Activated T-cell treated with anti-CD3 and anti-CD28 coated beads, Interleukin-2, amount 50 U/mL, for 72 hours (primary cell): Measurements from ENCODE around the gene MYBPH. TPM values are rescaled to one million over a fixed set of nuclear protein-coding genes. Genes with fewer than 3 reads are reported as not detected.

Experiments
- ATAC-seq, 2 donors: fragments of 150-1000 bp; cut with Tn5 transposase; replicated peaks in 1 of 2; 2 replicates each; pipeline ENCODE4 v1.10.0; 2021; ENCODE audit warnings: moderate library complexity in 2 of 2, mild to moderate bottlenecking in 1 of 2
- DNase-seq, 2 donors: peaks; one replicate each; pipeline ENCODE4 v3.0.0; 2021 to 2022; ENCODE audit warnings: mixed read lengths in 1 of 2
- H3K27ac Mint-ChIP-seq: one replicate; pipeline ENCODE4 v1.8.0; 2022; ENCODE audit warnings: mild to moderate bottlenecking, moderate library complexity, mixed read lengths
- H3K27me3 Mint-ChIP-seq: one replicate; pipeline ENCODE4 v1.8.0; 2022; ENCODE audit warnings: low read depth, mixed read lengths
- H3K36me3 Mint-ChIP-seq, 2 donors: one replicate each; pipeline ENCODE4 v1.8.0; 2022; ENCODE audit warnings: mixed read lengths in 2 of 2, mild to moderate bottlenecking in 1 of 2; ENCODE audit not compliant: insufficient read depth in 2 of 2
- H3K4me1 Mint-ChIP-seq: one replicate; pipeline ENCODE4 v1.8.0; 2022; ENCODE audit warnings: low read depth, mixed read lengths
- H3K4me3 Mint-ChIP-seq, 2 donors: one replicate each; pipeline ENCODE4 v1.8.0; 2022; ENCODE audit warnings: mild to moderate bottlenecking in 2 of 2, mixed read lengths in 2 of 2, moderate library complexity in 2 of 2
- H3K9me3 Mint-ChIP-seq, 2 donors: one replicate each; pipeline ENCODE4 v1.8.0; 2022; ENCODE audit warnings: mixed read lengths in 2 of 2
- total RNA-seq, 2 donors: library from RNA; stranded (reverse); gene quantifications; one replicate each; pipeline ENCODE4 v1.2.3, GENCODE V29; 2022

The MYBPH gene
- total RNA-seq, 2 donors from 2014 or later: not detected

- no peaks in the 10 kb centered on the region for H3K36me3 Mint-ChIP-seq
- H3K9me3 Mint-ChIP-seq: no peaks in the 10 kb centered on the region
- no peaks in the 10 kb centered on the region for H3K4me1 Mint-ChIP-seq
- H3K27ac Mint-ChIP-seq: no peak overlapping the region
- peaks cover 3% of the 10 kb centered on the region for H3K27me3 Mint-ChIP-seq
- DNase-seq (no peak), ATAC-seq (no peak)
- H3K4me3 Mint-ChIP-seq: no peak overlapping the region
Measured at GRCh38 chr1:203142124-203142523, 33.5 kb downstream of the MYBPH start.

- no peaks in the 10 kb centered on the region for H3K36me3 Mint-ChIP-seq
- no peak overlapping the region for H3K4me3 Mint-ChIP-seq
- ATAC-seq (no peak), DNase-seq (no peak)
- H3K27ac Mint-ChIP-seq: no peak overlapping the region
- H3K27me3 Mint-ChIP-seq: peaks cover 11% of the 10 kb centered on the region
- H3K9me3 Mint-ChIP-seq: no peaks in the 10 kb centered on the region
- peaks cover 3% of the 10 kb centered on the region for H3K4me1 Mint-ChIP-seq
Measured at GRCh38 chr1:203140743-203141520, 34.7 kb downstream of the MYBPH start.

- ATAC-seq (no peak), DNase-seq (no peak)
- Mint-ChIP-seq H3K4me3 (no peak overlapping the region), H3K9me3 (no peaks in the 10 kb centered on the region), H3K27ac (no peak overlapping the region), H3K4me1 (peaks cover 7% of the 10 kb centered on the region), H3K36me3 (no peaks in the 10 kb centered on the region), H3K27me3 (peaks cover 11% of the 10 kb centered on the region)
Measured at GRCh38 chr1:203139976-203140475, 35.6 kb downstream of the MYBPH start.

GRCh38 chr1:203138066-203138465 is 37.6 kb downstream of the MYBPH start:
- Mint-ChIP-seq H3K36me3 (no peaks in the 10 kb centered on the region), H3K27ac (no peak overlapping the region), H3K4me1 (peaks cover 7% of the 10 kb centered on the region), H3K4me3 (no peak overlapping the region), H3K27me3 (peaks cover 11% of the 10 kb centered on the region), H3K9me3 (no peaks in the 10 kb centered on the region)
- DNase-seq (no peak), ATAC-seq (no peak)

- no peaks in the 10 kb centered on the region for H3K9me3 Mint-ChIP-seq
- no peak overlapping the region for H3K4me3 Mint-ChIP-seq
- DNase-seq (no peak), ATAC-seq (no peak)
- no peak overlapping the region for H3K27ac Mint-ChIP-seq
- H3K4me1 Mint-ChIP-seq: peaks cover 7% of the 10 kb centered on the region
- peaks cover 11% of the 10 kb centered on the region for H3K27me3 Mint-ChIP-seq
- H3K36me3 Mint-ChIP-seq: no peaks in the 10 kb centered on the region
Measured at GRCh38 chr1:203137324-203137723, 38.3 kb downstream of the MYBPH start.

- DNase-seq (no peak), ATAC-seq (no peak)
- Mint-ChIP-seq H3K27me3 (peaks cover 11% of the 10 kb centered on the region), H3K36me3 (no peaks in the 10 kb centered on the region), H3K4me3 (no peak overlapping the region), H3K27ac (no peak overlapping the region), H3K4me1 (peaks cover 7% of the 10 kb centered on the region), H3K9me3 (no peaks in the 10 kb centered on the region)
Measured at GRCh38 chr1:203136409-203137042, 39.1 kb downstream of the MYBPH start.

- Mint-ChIP-seq H3K36me3 (no peaks in the 10 kb centered on the region), H3K9me3 (no peaks in the 10 kb centered on the region), H3K4me3 (no peak overlapping the region), H3K27ac (no peak overlapping the region), H3K4me1 (peaks cover 7% of the 10 kb centered on the region), H3K27me3 (peaks cover 11% of the 10 kb centered on the region)
- DNase-seq (no peak), ATAC-seq (peak in 1 of 2 donors; percentile 64)
Measured at GRCh38 chr1:203135636-203136305, 39.9 kb downstream of the MYBPH start.

GRCh38 chr1:203133970-203134725 is 41.5 kb downstream of the MYBPH start:
- Mint-ChIP-seq H3K27ac (no peak overlapping the region), H3K9me3 (no peaks in the 10 kb centered on the region), H3K4me1 (peaks cover 7% of the 10 kb centered on the region), H3K27me3 (peaks cover 16% of the 10 kb centered on the region), H3K4me3 (no peak overlapping the region), H3K36me3 (no peaks in the 10 kb centered on the region)
- ATAC-seq (no peak), DNase-seq (no peak)

GRCh38 chr1:203131548-203132200 is 44.0 kb downstream of the MYBPH start:
- Mint-ChIP-seq H3K4me1 (peaks cover 21% of the 10 kb centered on the region), H3K36me3 (no peaks in the 10 kb centered on the region), H3K27ac (no peak overlapping the region), H3K27me3 (peaks cover 33% of the 10 kb centered on the region), H3K4me3 (no peak overlapping the region), H3K9me3 (no peaks in the 10 kb centered on the region)
- DNase-seq (no peak), ATAC-seq (no peak)

GRCh38 chr1:203130358-203130985 is 45.2 kb downstream of the MYBPH start:
- Mint-ChIP-seq H3K9me3 (no peaks in the 10 kb centered on the region), H3K27me3 (peaks cover 41% of the 10 kb centered on the region), H3K36me3 (no peaks in the 10 kb centered on the region), H3K4me1 (peaks cover 14% of the 10 kb centered on the region), H3K27ac (no peak overlapping the region), H3K4me3 (no peak overlapping the region)
- DNase-seq: no peak
- no peak for ATAC-seq

GRCh38 chr1:203129501-203130231 is 46.0 kb downstream of the MYBPH start:
- H3K27me3 Mint-ChIP-seq: peaks cover 43% of the 10 kb centered on the region
- H3K36me3 Mint-ChIP-seq: no peaks in the 10 kb centered on the region
- peaks cover 14% of the 10 kb centered on the region for H3K4me1 Mint-ChIP-seq
- DNase-seq (no peak), ATAC-seq (no peak)
- H3K27ac Mint-ChIP-seq: no peak overlapping the region
- H3K4me3 Mint-ChIP-seq: no peak overlapping the region
- no peaks in the 10 kb centered on the region for H3K9me3 Mint-ChIP-seq
